Measurements from ENCODE around the gene OSBPL3.

OSBPL3 gene

GRCh38 chr7:24882989-24883621, 96.9 kb downstream of the OSBPL3 start:
- no peak overlapping the region for H3K9ac ChIP-seq (ENCODE audit: insufficient read length)
- DNase-seq (ENCODE audit: low read depth, low spot score): no peak
- no peaks in the 10 kb centered on the region for H3K36me3 ChIP-seq (ENCODE audit: insufficient read depth, low read length)
- H3K9me3 ChIP-seq (ENCODE audit: low read depth, low read length): no peaks in the 10 kb centered on the region
- no peak overlapping the region for H3K4me3 ChIP-seq
- no peak overlapping the region for H3K27ac ChIP-seq
- TF ChIP-seq EZH2 (IDR thresholded peaks at IDR 0.05) (no peak), POLR2AphosphoS5 (IDR thresholded peaks at IDR 0.05; ENCODE audit: borderline replicate concordance, low read depth, low read length) (no peak), FOXP2 (optimal IDR thresholded peaks at IDR 0.05; ENCODE audit: control extremely low read depth, extremely low read length, insufficient read depth) (no peak)

GRCh38 chr7:24881623-24882022, 98.4 kb downstream of the OSBPL3 start:
- Histone ChIP-seq H3K27ac (no peak overlapping the region), H3K9ac (ENCODE audit: insufficient read length) (no peak overlapping the region), H3K36me3 (ENCODE audit: insufficient read depth, low read length) (no peaks in the 10 kb centered on the region), H3K4me3 (no peak overlapping the region), H3K9me3 (ENCODE audit: low read depth, low read length) (no peaks in the 10 kb centered on the region)
- DNase-seq (ENCODE audit: low read depth, low spot score): no peak
- no peak for TF ChIP-seq EZH2 (IDR thresholded peaks at IDR 0.05)

DNA sequence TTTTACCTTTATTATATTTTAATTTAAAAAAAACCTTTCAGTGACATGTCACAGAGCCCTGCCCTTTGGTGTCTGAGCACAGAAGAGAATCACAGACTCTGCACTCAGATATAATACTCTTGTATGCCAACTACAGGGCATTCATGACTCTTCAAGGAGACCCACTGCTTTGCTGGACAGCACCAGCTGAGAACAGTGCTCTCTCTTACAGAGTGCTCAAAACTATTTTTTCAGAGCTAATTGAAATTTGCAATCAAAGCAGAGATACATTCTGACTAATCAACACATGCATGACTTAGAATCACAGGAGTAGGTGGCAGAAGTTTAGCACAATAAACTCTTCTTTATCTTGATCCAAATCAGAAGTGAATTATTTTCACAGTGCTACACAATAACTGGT, 99.1 kb downstream of the OSBPL3 start:
- TF ChIP-seq POLR2AphosphoS5 (IDR thresholded peaks at IDR 0.05; ENCODE audit: borderline replicate concordance, low read depth, low read length): no peak
- TF ChIP-seq EZH2 (IDR thresholded peaks at IDR 0.05): no peak
- no peak for TF ChIP-seq FOXP2 (optimal IDR thresholded peaks at IDR 0.05; ENCODE audit: control extremely low read depth, extremely low read length, insufficient read depth)
- Histone ChIP-seq H3K9me3 (ENCODE audit: low read depth, low read length) (no peaks in the 10 kb centered on the region), H3K9ac (ENCODE audit: insufficient read length) (no peak overlapping the region), H3K36me3 (ENCODE audit: insufficient read depth, low read length) (no peaks in the 10 kb centered on the region), H3K27ac (no peak overlapping the region), H3K4me3 (no peak overlapping the region)
- no peak for DNase-seq (ENCODE audit: low read depth, low spot score)

- no peaks in the 10 kb centered on the region for H3K9me3 ChIP-seq (ENCODE audit: low read depth, low read length)
- no peak for TF ChIP-seq POLR2AphosphoS5 (IDR thresholded peaks at IDR 0.05; ENCODE audit: borderline replicate concordance, low read depth, low read length)
- no peak for TF ChIP-seq FOXP2 (optimal IDR thresholded peaks at IDR 0.05; ENCODE audit: control extremely low read depth, extremely low read length, insufficient read depth)
- no peak for TF ChIP-seq EZH2 (IDR thresholded peaks at IDR 0.05)
- H3K4me3 ChIP-seq: no peak overlapping the region
- H3K36me3 ChIP-seq (ENCODE audit: insufficient read depth, low read length): no peaks in the 10 kb centered on the region
- no peak for DNase-seq (ENCODE audit: low read depth, low spot score)
- no peak overlapping the region for H3K9ac ChIP-seq (ENCODE audit: insufficient read length)
- H3K27ac ChIP-seq: no peak overlapping the region
These were observed 100.7 kb downstream of the OSBPL3 start for GRCh38 chr7:24879291-24879690.

GRCh38 chr7:24877790-24878311, 102.1 kb downstream of the OSBPL3 start:
- peak; percentile 64 for DNase-seq (ENCODE audit: low read depth, low spot score)
- Histone ChIP-seq H3K27ac (no peak overlapping the region), H3K9me3 (ENCODE audit: low read depth, low read length) (no peaks in the 10 kb centered on the region), H3K36me3 (ENCODE audit: insufficient read depth, low read length) (no peaks in the 10 kb centered on the region), H3K4me3 (peak overlapping the region; percentile 30; the same call in 1 of the 2 replicates), H3K9ac (ENCODE audit: insufficient read length) (no peak overlapping the region)
- TF ChIP-seq FOXP2 (optimal IDR thresholded peaks at IDR 0.05; ENCODE audit: control extremely low read depth, extremely low read length, insufficient read depth): no peak
- no peak for TF ChIP-seq EZH2 (IDR thresholded peaks at IDR 0.05)
- no peak for TF ChIP-seq POLR2AphosphoS5 (IDR thresholded peaks at IDR 0.05; ENCODE audit: borderline replicate concordance, low read depth, low read length)

DNA sequence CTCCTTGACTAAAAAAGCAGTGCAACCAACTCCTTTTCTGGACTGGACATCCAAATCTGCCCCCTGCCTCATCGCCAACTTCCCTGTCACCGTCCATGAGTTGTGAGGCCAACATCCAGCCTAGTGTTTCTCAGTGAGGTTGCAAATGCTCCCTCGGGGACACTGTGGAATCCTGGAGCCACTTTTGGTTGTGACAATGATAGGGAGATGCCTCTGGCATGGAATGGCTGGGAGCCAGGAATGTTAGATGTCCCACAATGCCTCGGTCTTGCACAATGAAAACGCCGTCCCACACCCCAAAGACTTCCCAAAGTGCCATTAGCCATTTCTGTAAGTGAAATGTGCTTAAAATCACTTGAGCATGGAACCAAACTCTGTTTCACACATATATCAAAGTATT, 105.2 kb downstream of the OSBPL3 start:
- Histone ChIP-seq H3K9me3 (ENCODE audit: low read depth, low read length) (no peaks in the 10 kb centered on the region), H3K36me3 (ENCODE audit: insufficient read depth, low read length) (no peaks in the 10 kb centered on the region), H3K27ac (no peak overlapping the region), H3K9ac (ENCODE audit: insufficient read length) (no peak overlapping the region), H3K4me3 (no peak overlapping the region)
- TF ChIP-seq EZH2 (IDR thresholded peaks at IDR 0.05) (no peak), FOXP2 (optimal IDR thresholded peaks at IDR 0.05; ENCODE audit: control extremely low read depth, extremely low read length, insufficient read depth) (no peak), POLR2AphosphoS5 (IDR thresholded peaks at IDR 0.05; ENCODE audit: borderline replicate concordance, low read depth, low read length) (no peak)
- no peak for DNase-seq (ENCODE audit: low read depth, low spot score)

- TF ChIP-seq POLR2AphosphoS5 (IDR thresholded peaks at IDR 0.05; ENCODE audit: borderline replicate concordance, low read depth, low read length): no peak
- no peak for TF ChIP-seq FOXP2 (optimal IDR thresholded peaks at IDR 0.05; ENCODE audit: control extremely low read depth, extremely low read length, insufficient read depth)
- TF ChIP-seq EZH2 (IDR thresholded peaks at IDR 0.05): no peak
These were observed 106.0 kb downstream of the OSBPL3 start for GRCh38 chr7:24873944-24874343.

GRCh38 chr7:24871770-24872169, 108.2 kb downstream of the OSBPL3 start:
- no peaks in the 10 kb centered on the region for H3K36me3 ChIP-seq (ENCODE audit: insufficient read depth, low read length)
- TF ChIP-seq POLR2AphosphoS5 (IDR thresholded peaks at IDR 0.05; ENCODE audit: borderline replicate concordance, low read depth, low read length) (no peak), FOXP2 (optimal IDR thresholded peaks at IDR 0.05; ENCODE audit: control extremely low read depth, extremely low read length, insufficient read depth) (no peak), EZH2 (IDR thresholded peaks at IDR 0.05) (no peak)

More at GRCh38 chr7:24873944-24874343, 106.0 kb downstream of the OSBPL3 start:
- no peak overlapping the region for H3K27ac ChIP-seq
- no peaks in the 10 kb centered on the region for H3K36me3 ChIP-seq (ENCODE audit: insufficient read depth, low read length)
- H3K9ac ChIP-seq (ENCODE audit: insufficient read length): no peak overlapping the region
- H3K9me3 ChIP-seq (ENCODE audit: low read depth, low read length): no peaks in the 10 kb centered on the region
- DNase-seq (ENCODE audit: low read depth, low spot score): no peak
- H3K4me3 ChIP-seq: no peak overlapping the region

GRCh38 chr7:24870766-24871165, 109.2 kb downstream of the OSBPL3 start:
- TF ChIP-seq EZH2 (IDR thresholded peaks at IDR 0.05) (no peak), POLR2AphosphoS5 (IDR thresholded peaks at IDR 0.05; ENCODE audit: borderline replicate concordance, low read depth, low read length) (no peak), FOXP2 (optimal IDR thresholded peaks at IDR 0.05; ENCODE audit: control extremely low read depth, extremely low read length, insufficient read depth) (no peak)
- H3K4me3 ChIP-seq: no peak overlapping the region
- no peaks in the 10 kb centered on the region for H3K9me3 ChIP-seq (ENCODE audit: low read depth, low read length)
- no peak for DNase-seq (ENCODE audit: low read depth, low spot score)
- no peaks in the 10 kb centered on the region for H3K36me3 ChIP-seq (ENCODE audit: insufficient read depth, low read length)
- no peak overlapping the region for H3K27ac ChIP-seq
- no peak overlapping the region for H3K9ac ChIP-seq (ENCODE audit: insufficient read length)

More at GRCh38 chr7:24871770-24872169, 108.2 kb downstream of the OSBPL3 start:
- Histone ChIP-seq H3K9me3 (ENCODE audit: low read depth, low read length) (no peaks in the 10 kb centered on the region), H3K9ac (ENCODE audit: insufficient read length) (no peak overlapping the region), H3K27ac (no peak overlapping the region), H3K4me3 (no peak overlapping the region)
- no peak for DNase-seq (ENCODE audit: low read depth, low spot score)
